Fibroblast of mammary gland (primary cell): ENCODE measurements around the gene SRBD1.

ENCODE experiments used
- DNase-seq: peaks from one replicate; pipeline ENCODE4 v3.0.0-alpha.2; 2010; ENCODE audit warnings: low read depth
- H3K4me3 ChIP-seq: 2 replicates; pipeline ENCODE4 v1.5.1; 2011; ENCODE audit warnings: low read depth, mild to moderate bottlenecking, low read length, moderate library complexity; ENCODE audit not compliant: control insufficient read depth
- TF ChIP-seq, protein P1 (sequence below): conservative IDR thresholded peaks from 2 replicates; pipeline ENCODE4 v1.5.1; 2011; ENCODE audit warnings: low read depth, low read length, inconsistent platforms; ENCODE audit not compliant: control insufficient read depth, insufficient read depth

Gene SRBD1

DNA sequence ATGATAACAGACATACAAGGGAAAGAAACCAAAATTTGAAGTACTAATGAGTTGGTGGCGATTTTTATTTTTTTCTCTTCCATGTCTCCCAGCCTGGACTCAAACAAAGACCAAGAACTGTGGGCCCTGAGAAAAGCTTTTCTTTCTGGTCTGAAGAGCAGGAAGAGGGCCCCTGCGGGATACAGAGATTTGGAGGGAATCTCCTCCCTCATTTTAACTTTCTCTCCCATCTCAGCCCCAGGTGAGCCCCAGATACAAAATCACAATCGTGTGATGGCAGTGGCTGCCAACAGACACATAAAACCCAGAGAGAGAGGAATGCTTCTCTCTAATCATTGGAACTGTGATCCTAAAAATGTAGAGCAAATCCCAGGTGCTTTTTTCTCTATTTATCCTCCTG, 20.9 kb upstream of the SRBD1 start:
- no peak for DNase-seq
- no peak overlapping the region for H3K4me3 ChIP-seq
- TF ChIP-seq, protein P1, sequence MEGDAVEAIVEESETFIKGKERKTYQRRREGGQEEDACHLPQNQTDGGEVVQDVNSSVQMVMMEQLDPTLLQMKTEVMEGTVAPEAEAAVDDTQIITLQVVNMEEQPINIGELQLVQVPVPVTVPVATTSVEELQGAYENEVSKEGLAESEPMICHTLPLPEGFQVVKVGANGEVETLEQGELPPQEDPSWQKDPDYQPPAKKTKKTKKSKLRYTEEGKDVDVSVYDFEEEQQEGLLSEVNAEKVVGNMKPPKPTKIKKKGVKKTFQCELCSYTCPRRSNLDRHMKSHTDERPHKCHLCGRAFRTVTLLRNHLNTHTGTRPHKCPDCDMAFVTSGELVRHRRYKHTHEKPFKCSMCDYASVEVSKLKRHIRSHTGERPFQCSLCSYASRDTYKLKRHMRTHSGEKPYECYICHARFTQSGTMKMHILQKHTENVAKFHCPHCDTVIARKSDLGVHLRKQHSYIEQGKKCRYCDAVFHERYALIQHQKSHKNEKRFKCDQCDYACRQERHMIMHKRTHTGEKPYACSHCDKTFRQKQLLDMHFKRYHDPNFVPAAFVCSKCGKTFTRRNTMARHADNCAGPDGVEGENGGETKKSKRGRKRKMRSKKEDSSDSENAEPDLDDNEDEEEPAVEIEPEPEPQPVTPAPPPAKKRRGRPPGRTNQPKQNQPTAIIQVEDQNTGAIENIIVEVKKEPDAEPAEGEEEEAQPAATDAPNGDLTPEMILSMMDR = no peak

DNA sequence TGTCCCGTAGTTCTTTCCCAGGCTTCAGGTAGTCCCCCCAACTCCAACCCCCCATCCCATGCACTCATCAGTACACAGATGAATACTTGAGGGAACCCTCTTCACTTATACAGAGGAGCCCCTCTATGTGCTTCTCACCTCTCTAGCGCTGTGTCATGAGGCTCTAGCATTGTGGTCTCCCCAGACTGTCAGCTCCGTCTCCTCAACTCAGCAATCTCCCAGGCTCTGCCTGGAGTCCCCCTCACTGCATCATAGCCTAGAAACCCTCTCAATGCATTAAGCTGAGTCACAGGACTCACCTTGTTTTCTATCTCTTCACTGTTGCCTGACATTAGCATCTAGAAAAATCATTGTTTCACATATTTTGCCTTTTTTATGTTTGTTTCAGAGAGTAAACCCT, 20.3 kb upstream of the SRBD1 start:
- no peak overlapping the region for H3K4me3 ChIP-seq

DNA sequence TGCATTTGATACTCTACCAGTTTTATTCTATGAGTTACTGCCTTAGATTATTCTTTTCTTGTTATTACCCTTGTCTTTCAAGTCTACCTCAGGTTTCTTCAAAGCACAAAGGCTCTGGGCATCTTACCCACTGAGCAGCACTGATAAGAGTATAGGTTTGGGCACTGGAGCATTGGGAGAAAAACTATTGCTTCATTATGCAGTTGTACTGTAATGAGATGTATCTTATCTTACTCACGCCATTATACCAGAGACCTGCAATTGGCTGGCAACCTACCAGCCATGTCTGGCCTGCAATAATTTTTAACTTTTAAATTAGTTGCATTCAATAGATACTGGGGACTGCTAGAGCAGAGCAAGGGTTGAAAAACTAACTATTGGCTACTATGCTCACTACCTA, 18.9 kb upstream of the SRBD1 start:
- TF ChIP-seq, protein P1 = no peak
- H3K4me3 ChIP-seq = no peak overlapping the region
- DNase-seq = no peak

More for the DNA sequence above, 20.3 kb upstream of the SRBD1 start:
- no peak for DNase-seq
- TF ChIP-seq, protein P1 = no peak

DNA sequence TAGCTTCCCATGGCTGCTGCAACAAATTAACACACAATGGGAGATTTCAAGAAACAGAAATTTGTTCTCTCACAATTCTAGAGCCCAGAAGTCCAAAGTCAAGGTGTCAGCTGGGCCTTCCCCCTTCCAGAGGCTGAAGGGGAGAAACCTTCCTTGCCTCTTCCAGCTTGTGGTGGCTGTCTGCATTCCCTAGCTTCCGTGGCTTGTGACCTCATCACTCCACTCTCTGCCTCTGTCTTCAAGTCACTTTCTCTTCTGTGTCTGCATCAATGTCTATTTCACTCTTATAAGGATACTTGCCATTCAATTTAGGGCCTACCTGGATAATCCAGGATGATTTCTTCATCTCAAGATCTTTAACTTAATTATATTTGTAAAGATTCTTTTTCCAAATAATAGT, 16.8 kb upstream of the SRBD1 start:
- TF ChIP-seq, protein P1 = no peak
- peak; percentile 42 for DNase-seq
- H3K4me3 ChIP-seq = no peak overlapping the region

DNA sequence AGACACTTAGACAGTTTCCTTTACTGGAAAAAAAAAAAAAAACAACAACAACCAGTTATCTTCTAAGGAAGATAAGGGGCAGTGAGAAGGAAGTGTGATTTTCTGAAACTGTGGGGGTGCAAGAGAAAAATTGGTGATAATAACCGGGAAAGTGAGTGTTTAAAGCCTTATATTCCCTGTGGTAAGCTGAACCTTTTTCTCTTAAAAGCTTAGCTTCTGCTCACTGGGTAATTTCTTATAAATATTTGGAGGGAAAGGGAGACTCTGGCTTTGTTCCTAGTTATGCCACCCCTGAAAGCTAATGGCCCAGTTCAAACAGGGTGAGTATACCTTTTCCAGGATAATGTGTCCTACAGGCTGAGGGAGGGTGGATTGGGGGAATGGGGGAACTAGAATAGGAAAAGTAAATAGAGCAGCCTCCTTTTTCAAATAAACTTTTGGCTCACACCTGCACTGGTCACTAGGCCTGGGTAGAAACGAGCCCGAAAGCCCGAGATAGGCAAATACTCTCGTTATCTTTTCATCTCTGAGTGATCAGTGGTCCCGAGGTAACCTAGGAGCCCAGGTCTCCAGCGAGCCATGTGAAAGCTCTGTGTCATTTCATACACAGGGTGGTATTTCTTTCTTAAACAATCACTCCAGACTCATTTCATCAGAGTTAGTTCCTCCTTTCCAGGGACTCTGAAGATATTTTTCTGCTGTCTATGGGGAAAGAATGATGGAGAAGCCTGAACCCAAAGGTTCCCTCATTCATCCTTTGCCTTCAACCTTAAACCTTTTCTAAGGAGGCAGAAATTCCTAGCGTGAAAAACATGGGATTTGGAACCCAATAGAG, 15.5 kb upstream of the SRBD1 start:
- no peak overlapping the region for H3K4me3 ChIP-seq
- TF ChIP-seq, protein P1 = no peak
- no peak for DNase-seq

DNA sequence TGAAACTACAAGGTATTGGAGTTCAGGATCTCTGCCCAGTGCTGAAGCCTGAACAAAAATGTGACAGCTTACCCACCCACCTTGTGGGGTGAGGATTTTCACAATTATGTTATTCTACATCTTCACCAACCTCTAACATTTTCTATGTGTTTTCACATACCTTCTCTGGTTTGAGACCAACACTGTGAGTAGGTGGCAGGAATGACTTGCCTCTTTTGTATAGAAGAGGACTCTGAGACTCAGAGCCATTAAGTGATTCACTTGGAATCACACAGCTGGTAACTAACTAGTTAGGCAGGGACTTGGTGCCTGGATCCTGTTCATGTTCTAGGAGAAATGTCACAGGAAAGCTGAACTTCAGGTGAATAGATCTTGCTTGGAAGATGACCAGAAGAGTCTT, 14.8 kb upstream of the SRBD1 start:
- TF ChIP-seq, protein P1 = no peak
- no peak for DNase-seq
- no peak overlapping the region for H3K4me3 ChIP-seq

DNA sequence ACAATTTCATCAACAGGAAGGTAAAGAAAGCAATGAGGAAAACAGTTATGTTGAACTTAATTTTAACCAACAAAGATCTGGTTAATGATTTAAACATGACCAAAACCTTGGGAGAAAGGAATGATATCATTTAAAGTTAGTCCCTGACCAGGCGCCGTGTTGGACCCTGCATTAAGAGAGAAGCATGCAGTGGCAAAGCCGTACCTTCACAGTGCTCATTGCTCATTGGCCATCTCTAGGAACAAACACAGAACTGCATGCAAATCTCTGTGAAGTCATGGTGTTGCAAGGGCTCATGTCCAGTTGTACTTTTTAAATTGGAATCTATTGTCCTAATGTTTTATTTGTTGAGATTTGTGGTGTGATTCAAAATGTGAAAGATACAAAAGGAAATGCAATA, 12.0 kb upstream of the SRBD1 start:
- no peak for DNase-seq
- TF ChIP-seq, protein P1 = no peak
- H3K4me3 ChIP-seq = no peak overlapping the region
